Peyer's patch (tissue), 4 donors: ENCODE results near the gene SMIM43. TPM values are rescaled to one million over a fixed set of nuclear protein-coding genes. Genes with fewer than 3 reads are reported as not detected.

Experiments
- DNase-seq, 3 donors: peaks; one replicate each; pipeline ENCODE4 v3.0.0-alpha.2; 2017 to 2019
- H3K27ac ChIP-seq, 4 donors: fragments of 200-600 bp; sonication (generic); one replicate each; pipeline ENCODE4 v1.5.1; 2016 to 2019
- H3K27me3 ChIP-seq, 2 donors: fragments of 200-600 bp; sonication (generic); one replicate each; pipeline ENCODE4 v1.5.1; 2019
- H3K36me3 ChIP-seq, 3 donors: fragments of 200-600 bp; sonication (generic); one replicate each; pipeline ENCODE4 v1.5.1; 2016 to 2019
- H3K4me1 ChIP-seq, 4 donors: fragments of 200-600 bp; sonication (generic); one replicate each; pipeline ENCODE4 v1.5.1; 2016 to 2019
- H3K4me3 ChIP-seq, 4 donors: fragments of 200-600 bp; sonication (generic); 1 replicate in 3 of 4; 2 replicates in 1 of 4; pipeline ENCODE4 v1.5.1; 2016 to 2019; ENCODE audit warnings: mild to moderate bottlenecking in 1 of 4
- H3K9me3 ChIP-seq, 4 donors: fragments of 200-600 bp; sonication (generic); one replicate each; pipeline ENCODE4 v1.5.1; 2016 to 2019; ENCODE audit warnings: mild to moderate bottlenecking in 1 of 4
- CTCF ChIP-seq, 6 experiments: fragments of 450-650 bp in 4 of 6; fragments of 200-600 bp in 2 of 6; sonication (generic) in 1 of 6; IDR thresholded peaks; one replicate each; pipeline ENCODE4 v1.5.1; 2017 to 2019; ENCODE audit warnings: antibody characterized with exemption in 6 of 6, mild to moderate bottlenecking in 3 of 6, moderate library complexity in 1 of 6
- POLR2A ChIP-seq, 2 donors: fragments of 450-650 bp; IDR thresholded peaks; one replicate each; pipeline ENCODE4 v1.5.1; 2017; ENCODE audit warnings: antibody characterized with exemption in 2 of 2, mild to moderate bottlenecking in 2 of 2, moderate library complexity in 2 of 2
- total RNA-seq, 4 donors: library from RNA; depleted of rRNA; stranded (reverse); fragments of >200 nt; gene quantifications; one replicate each; pipeline ENCODE4 v1.1.0, GENCODE V29; 2016

SMIM43 gene
- total RNA-seq, 4 donors from 2014 or later = not detected

GRCh38 chr4:121800961-121801714 lies 36.2 kb upstream of the SMIM43 start, which contains the start of gene EXOSC9:
TSS of gene EXOSC9 (plus strand) at chr4:121801323. CDS start at chr4:121801425, 102 bp downstream.
- peak; percentile 82 to 96 (median 94) for DNase-seq
- H3K27ac ChIP-seq = peak within 1 kb of the TSS; percentile 83 to 93 (median 87)
- H3K4me1 ChIP-seq = peaks cover 0 to 12% (median 2%) of the 10 kb centered on the region in 4 donors
- H3K4me3 ChIP-seq = peak within 1 kb of the TSS; percentile 67 to 76 (median 71)
- H3K27me3 ChIP-seq = no peaks in the 10 kb centered on the region
- TF ChIP-seq CTCF (IDR thresholded peaks at IDR 0.05) = peak in 1 of 6 experiments; percentile 17
- TF ChIP-seq POLR2A (IDR thresholded peaks at IDR 0.05) = peak; percentile 41 to 55
- no peaks in the 10 kb centered on the region for H3K9me3 ChIP-seq
- H3K36me3 ChIP-seq = peaks cover 0 to 32% (median 0%) of the 10 kb centered on the region in 3 donors

GRCh38 chr4:121800638-121800960 lies 35.6 kb upstream of the SMIM43 start:
- DNase-seq = no peak
- peak overlapping the region; percentile 83 to 93 (median 87) for H3K27ac ChIP-seq
- peaks cover 0 to 27% (median 0%) of the 10 kb centered on the region in 3 donors for H3K36me3 ChIP-seq
- H3K9me3 ChIP-seq = no peaks in the 10 kb centered on the region
- peak overlapping the region; percentile 67 to 76 (median 71) for H3K4me3 ChIP-seq
- TF ChIP-seq POLR2A (IDR thresholded peaks at IDR 0.05) = no peak
- TF ChIP-seq CTCF (IDR thresholded peaks at IDR 0.05) = no peak
- H3K27me3 ChIP-seq = no peaks in the 10 kb centered on the region
- peaks cover 0 to 12% (median 2%) of the 10 kb centered on the region in 4 donors for H3K4me1 ChIP-seq

GRCh38 chr4:121799867-121800501 lies 35.0 kb upstream of the SMIM43 start:
- peaks cover 0 to 21% (median 0%) of the 10 kb centered on the region in 3 donors for H3K36me3 ChIP-seq

GRCh38 chr4:121799208-121799823 lies 34.4 kb upstream of the SMIM43 start:
- TF ChIP-seq CTCF (IDR thresholded peaks at IDR 0.05) (no peak), POLR2A (IDR thresholded peaks at IDR 0.05) (no peak)
- H3K36me3 ChIP-seq = peaks cover 0 to 14% (median 0%) of the 10 kb centered on the region in 3 donors
- no peak overlapping the region for H3K27ac ChIP-seq
- peaks cover 0 to 12% (median 2%) of the 10 kb centered on the region in 4 donors for H3K4me1 ChIP-seq
- no peak for DNase-seq
- H3K27me3 ChIP-seq = no peaks in the 10 kb centered on the region
- H3K9me3 ChIP-seq = no peaks in the 10 kb centered on the region
- H3K4me3 ChIP-seq = no peak overlapping the region

More at GRCh38 chr4:121799867-121800501, 35.0 kb upstream of the SMIM43 start:
- DNase-seq = no peak
- H3K4me3 ChIP-seq = no peak overlapping the region
- H3K27me3 ChIP-seq = no peaks in the 10 kb centered on the region
- H3K27ac ChIP-seq = peak overlapping the region in 3 of 4 donors; percentile 83 to 93 (median 90)
- peaks cover 0 to 12% (median 2%) of the 10 kb centered on the region in 4 donors for H3K4me1 ChIP-seq
- TF ChIP-seq CTCF (IDR thresholded peaks at IDR 0.05) (no peak), POLR2A (IDR thresholded peaks at IDR 0.05) (no peak)
- no peaks in the 10 kb centered on the region for H3K9me3 ChIP-seq

GRCh38 chr4:121796283-121796682 lies 31.3 kb upstream of the SMIM43 start:
- no peak overlapping the region for H3K27ac ChIP-seq
- DNase-seq = no peak
- H3K9me3 ChIP-seq = no peaks in the 10 kb centered on the region
- no peaks in the 10 kb centered on the region for H3K27me3 ChIP-seq
- no peak overlapping the region for H3K4me3 ChIP-seq
- no peak for TF ChIP-seq POLR2A (IDR thresholded peaks at IDR 0.05)
- no peaks in the 10 kb centered on the region for H3K4me1 ChIP-seq
- H3K36me3 ChIP-seq = no peaks in the 10 kb centered on the region
